GM21526 (cell line): ENCODE measurements around the gene ADORA1.

Experiments used
- ATAC-seq: cut with Tn5 transposase; IDR thresholded peaks from one replicate; pipeline ENCODE4 v1.9.1; 2021; ENCODE audit warnings: moderate library complexity; ENCODE audit not compliant: unreplicated experiment, low FRiP score

The ADORA1 gene

DNA sequence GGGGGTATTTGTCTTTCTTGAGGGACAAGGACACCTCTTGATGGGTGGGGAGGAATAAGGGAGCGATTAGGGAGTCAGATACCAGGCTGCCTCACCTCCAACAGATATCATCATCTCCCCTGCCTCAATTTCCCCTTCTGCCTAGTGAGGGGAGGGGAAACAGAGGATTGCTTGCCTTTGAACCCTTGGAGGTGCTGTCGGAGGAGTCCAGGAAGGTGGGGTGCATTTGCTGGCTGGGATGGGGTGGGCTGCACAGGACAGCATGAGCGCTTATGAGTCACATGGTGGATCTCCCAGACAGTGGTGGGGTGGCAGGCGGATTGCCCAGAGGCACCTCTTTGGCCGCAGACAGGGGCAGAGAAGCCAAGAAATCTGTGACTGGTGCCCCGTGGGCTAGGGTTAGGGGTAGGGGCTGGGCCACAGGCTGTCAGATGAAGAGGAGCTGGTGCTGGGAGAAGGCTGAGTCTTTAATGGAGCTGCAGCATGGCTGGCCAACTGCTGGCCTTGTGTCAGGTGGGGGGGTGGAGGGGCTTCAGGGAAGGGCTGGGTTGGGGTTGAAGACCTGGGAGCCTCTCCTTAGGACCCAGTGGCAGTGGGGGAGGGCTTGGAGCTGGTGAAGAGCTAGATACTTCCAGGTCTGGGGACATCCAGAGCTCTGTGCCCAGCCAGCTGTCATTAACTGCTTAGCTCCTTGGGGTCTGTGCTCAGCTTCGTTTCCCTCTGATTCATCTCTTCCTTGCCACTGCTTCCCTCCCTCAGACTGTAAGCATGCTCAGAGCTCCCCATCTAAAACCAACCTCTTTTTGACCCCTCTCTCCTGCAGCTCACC is 7.0 kb upstream of the ADORA1 start:
- ATAC-seq: no peak

DNA sequence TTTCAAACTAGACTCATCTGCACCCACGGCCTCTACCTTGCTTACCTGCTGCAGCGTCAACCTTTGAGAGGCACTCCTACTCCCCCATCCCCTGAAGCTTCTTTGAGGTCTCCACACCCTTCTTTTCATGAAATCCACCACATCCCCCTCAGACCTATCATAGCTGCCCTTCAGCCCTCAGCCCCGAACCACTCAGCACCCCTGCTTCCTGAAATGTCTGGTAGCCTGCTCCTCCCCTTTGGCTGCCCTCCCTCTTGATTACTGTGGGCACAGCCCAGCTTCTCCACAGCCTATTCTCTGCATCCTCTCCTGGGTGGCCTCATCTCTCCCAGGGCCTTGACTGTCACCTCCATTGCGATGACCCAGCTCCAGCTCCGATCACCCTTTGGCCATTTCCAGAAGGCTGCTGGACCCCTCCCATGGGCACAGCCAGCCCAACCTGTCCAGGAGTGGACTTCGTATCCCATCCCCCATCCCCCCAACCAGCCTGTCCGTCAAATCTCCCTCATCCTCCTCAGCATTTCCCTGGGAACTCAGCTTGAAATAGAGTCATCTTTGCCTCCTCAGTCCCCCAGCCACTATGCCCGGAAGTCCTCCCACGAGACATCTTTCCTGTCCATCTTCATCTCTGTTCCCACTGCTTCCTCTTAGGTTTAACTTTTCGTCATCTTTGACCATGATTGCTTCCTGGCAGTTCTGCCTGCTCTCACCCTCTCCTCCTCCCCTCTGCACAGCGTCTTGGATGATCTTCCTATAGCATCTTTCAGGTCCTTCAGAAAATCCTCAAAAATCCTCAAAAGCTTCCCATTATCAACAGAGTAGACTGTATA is 6.1 kb upstream of the ADORA1 start:
- no peak for ATAC-seq

GRCh38 chr1:203122159-203122558 is 5.4 kb upstream of the ADORA1 start:
- no peak for ATAC-seq

GRCh38 chr1:203124011-203124410 is 3.5 kb upstream of the ADORA1 start:
- ATAC-seq: no peak

DNA sequence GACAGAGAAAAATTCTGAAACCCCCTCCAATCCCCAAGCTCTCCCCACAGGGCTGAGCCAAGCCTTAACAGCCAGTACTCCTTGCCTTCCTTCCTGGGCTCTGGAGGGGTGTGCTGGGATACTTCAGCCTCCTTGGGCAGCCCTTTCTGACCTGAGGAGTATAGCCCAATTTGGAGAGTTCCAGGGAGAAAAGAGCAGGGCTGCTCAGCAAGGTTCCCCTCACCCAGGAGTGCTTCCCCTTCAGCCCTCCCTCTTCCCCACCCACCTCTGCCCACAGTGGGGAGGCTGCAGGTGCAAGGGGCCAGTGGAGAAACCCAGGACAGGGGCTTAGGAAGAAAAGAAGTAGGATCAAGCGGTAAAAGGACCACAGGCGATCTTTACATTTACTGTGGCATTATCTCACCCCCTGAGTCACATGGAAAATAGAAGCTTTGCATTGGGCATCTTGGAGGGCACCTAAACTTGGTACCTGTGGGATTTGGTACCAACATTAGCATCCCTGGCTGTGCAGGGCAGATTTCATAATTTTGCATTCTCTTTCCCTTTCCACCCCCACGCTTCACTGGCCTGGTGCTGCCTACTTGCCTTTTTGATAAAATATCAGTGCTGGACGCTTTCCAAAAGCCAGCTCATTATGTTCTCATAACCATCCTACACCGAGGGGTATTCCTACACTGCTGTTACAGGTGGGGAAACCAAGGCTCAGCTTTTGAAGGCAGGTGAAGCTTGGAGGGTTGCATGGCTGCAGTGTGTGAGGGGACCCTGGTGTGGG is 2.8 kb upstream of the ADORA1 start:
- no peak for ATAC-seq

GRCh38 chr1:203126151-203126865 is 1.2 kb upstream of the ADORA1 start:
- no peak for ATAC-seq

GRCh38 chr1:203126866-203127665 is 460 bp upstream of the ADORA1 start:
- ATAC-seq: no peak

- no peak for ATAC-seq
Measured at GRCh38 chr1:203128431-203128715, 847 bp downstream of the ADORA1 start.

- no peak for ATAC-seq
Measured at GRCh38 chr1:203128716-203129500, 1.4 kb downstream of the ADORA1 start.

- ATAC-seq: no peak
Measured at GRCh38 chr1:203129501-203130231, 2.1 kb downstream of the ADORA1 start.

- no peak for ATAC-seq
Measured at GRCh38 chr1:203130358-203130985, 2.9 kb downstream of the ADORA1 start.

- ATAC-seq: no peak
Measured at GRCh38 chr1:203131548-203132200, 4.1 kb downstream of the ADORA1 start.

DNA sequence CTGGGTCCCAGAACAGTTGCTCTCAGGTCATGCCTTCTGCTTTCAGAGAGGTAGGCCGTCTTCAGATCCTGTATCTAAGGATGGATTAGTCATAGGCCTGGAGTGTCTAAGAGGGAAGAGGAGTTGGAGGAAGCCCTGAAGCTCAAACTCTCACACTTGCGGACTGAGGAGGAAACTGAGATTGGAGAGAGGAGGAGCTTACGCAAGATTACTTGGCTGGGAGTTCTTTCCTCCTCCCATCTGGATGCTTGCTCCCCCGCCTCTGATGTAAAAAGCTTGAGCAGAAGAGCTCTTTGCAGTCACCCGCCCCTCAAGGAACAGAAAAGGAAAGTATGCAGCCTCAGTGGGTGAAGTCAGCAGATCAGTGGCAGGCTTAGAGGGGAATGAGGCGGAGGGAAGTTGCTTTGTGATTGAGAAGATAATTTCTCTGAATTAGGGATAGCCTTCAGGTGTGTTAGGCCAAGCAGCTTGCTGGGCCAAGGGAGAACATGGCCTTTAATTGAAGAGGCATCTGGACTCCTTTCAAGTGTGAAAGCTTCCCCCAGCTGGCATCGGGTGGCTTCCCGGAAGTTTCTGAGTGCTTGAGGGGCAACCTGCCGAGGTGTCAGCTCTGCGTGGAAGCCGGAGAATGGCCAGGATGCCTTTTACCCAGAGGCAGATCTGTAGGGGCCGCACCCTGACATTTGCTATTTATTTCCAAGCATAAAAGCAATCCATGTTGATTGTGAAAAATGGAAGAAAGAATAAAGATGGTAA is 6.6 kb downstream of the ADORA1 start:
- ATAC-seq: no peak

DNA sequence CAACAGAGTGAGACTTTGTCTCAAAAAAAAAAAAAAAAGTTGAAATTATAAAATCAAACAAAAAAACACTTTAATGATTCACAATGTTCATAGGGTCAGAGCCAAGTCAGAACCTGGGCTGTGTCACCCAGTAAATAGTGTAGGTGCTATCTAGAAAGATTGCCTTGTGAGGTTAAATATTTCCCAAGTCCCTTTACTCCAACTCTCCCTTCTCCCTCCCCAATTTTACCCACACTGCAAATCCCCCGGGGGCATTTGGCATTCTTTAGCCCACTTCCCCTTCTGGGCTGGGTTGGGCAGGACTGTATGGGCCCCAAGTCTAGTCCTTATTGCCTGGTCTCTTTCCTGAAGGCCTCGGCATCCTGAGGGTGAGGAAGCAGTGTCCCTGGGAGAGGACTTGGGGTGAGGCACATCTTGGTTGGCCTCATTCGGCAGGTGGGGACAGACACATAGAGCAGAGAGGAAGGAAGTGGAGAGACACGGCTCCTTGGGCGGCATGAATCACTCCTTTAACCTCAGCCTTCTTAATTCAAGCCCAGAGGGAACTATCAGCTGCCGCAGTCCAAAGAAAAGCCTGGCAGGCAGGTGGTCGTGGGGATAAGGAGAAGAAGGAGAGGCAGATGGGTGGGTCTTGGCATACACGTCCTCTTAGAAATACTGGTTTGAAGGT is 8.2 kb downstream of the ADORA1 start:
- no peak for ATAC-seq

- no peak for ATAC-seq
Measured at GRCh38 chr1:203136409-203137042, 9.0 kb downstream of the ADORA1 start.

GRCh38 chr1:203137324-203137723 is 9.8 kb downstream of the ADORA1 start:
- ATAC-seq: no peak
